ENCODE results near the gene CDH8.

The CDH8 gene

DNA sequence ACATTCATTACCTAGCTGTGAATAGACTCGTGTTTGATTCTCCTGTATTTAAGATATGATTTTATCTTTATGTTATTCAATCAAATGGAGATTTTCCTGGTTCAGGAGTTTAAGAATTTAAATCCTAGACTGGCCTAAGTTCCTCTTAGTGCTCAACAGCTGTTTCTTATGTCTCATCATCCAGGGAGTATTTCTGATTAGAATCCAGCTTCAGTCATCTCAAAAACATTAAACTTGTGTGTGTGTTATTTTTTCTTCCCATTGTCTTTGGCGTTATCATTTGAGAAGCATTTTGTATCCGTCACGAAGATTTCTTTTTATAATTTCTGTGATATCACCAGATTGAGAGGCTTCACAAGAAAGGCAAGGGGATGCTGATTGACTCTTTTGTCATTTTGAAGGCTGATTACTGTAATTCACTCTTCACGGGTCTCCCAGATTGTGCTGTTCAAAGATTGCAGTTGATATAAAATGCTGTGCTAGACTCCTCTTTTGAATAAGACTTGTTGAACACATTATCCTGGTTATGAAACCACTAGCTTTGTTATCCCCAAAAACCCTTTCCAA is 204.8 kb downstream of the CDH8 start:
- H3K27me3 ChIP-seq (ENCODE audit: insufficient read depth, low read length, poor library complexity), result no peaks in the 10 kb centered on the region
- no peaks in the 10 kb centered on the region for H3K79me2 ChIP-seq (ENCODE audit: insufficient read depth, low read length)
- DNase-seq (no peak), ATAC-seq (ENCODE audit: insufficient read depth, low read depth) (no peak)
- H3K9me3 ChIP-seq (ENCODE audit: insufficient read depth, low read length, severe bottlenecking), result no peaks in the 10 kb centered on the region
- TF ChIP-seq, protein P1, sequence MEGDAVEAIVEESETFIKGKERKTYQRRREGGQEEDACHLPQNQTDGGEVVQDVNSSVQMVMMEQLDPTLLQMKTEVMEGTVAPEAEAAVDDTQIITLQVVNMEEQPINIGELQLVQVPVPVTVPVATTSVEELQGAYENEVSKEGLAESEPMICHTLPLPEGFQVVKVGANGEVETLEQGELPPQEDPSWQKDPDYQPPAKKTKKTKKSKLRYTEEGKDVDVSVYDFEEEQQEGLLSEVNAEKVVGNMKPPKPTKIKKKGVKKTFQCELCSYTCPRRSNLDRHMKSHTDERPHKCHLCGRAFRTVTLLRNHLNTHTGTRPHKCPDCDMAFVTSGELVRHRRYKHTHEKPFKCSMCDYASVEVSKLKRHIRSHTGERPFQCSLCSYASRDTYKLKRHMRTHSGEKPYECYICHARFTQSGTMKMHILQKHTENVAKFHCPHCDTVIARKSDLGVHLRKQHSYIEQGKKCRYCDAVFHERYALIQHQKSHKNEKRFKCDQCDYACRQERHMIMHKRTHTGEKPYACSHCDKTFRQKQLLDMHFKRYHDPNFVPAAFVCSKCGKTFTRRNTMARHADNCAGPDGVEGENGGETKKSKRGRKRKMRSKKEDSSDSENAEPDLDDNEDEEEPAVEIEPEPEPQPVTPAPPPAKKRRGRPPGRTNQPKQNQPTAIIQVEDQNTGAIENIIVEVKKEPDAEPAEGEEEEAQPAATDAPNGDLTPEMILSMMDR (IDR thresholded peaks at IDR 0.05; ENCODE audit: borderline replicate concordance, extremely low read depth, low read length, poor library complexity, severe bottlenecking), result no peak
- no peak for TF ChIP-seq EZH2 (IDR thresholded peaks at IDR 0.05; ENCODE audit: borderline replicate concordance, low read depth, low read length, severe bottlenecking)
- H4K20me1 ChIP-seq (ENCODE audit: insufficient read depth, low read length), result no peaks in the 10 kb centered on the region
- H3K4me1 ChIP-seq (ENCODE audit: insufficient read depth, low read length), result no peaks in the 10 kb centered on the region
- H3K9ac ChIP-seq (ENCODE audit: low read depth, low read length), result no peak overlapping the region
- H2AFZ ChIP-seq (ENCODE audit: low read depth, low read length), result no peak overlapping the region
- no peak overlapping the region for H3K4me2 ChIP-seq (ENCODE audit: insufficient read depth, low read length)
- H3K36me3 ChIP-seq (ENCODE audit: insufficient read depth, low read length), result no peaks in the 10 kb centered on the region
- no peak overlapping the region for H3K4me3 ChIP-seq (ENCODE audit: low read depth in 1 of 2, low read length in 2 of 2)
- no peak overlapping the region for H3K27ac ChIP-seq (ENCODE audit: low read length)

DNA sequence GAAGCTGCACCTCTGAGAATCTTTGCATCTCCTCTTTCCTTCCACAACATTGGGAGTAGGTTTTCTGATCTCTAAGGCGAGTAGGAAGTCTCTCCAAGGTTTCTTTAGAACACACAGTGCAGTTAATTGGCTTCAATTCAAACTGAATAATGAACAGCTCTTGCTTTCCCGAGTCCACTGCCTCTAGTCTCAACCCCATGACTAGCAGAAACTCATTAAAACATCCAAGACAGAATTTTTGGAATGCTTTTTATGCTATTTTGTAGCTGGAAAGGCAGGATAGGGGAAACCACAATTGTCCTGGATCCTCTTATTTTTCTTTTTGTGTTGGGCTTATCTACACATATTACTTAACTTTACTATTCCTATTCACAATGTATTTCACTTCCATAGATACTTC is 206.6 kb downstream of the CDH8 start:
- no peak overlapping the region for H3K27ac ChIP-seq (ENCODE audit: low read length)
- no peak for ATAC-seq (ENCODE audit: insufficient read depth, low read depth)
- no peaks in the 10 kb centered on the region for H4K20me1 ChIP-seq (ENCODE audit: insufficient read depth, low read length)
- no peaks in the 10 kb centered on the region for H3K36me3 ChIP-seq (ENCODE audit: insufficient read depth, low read length)
- TF ChIP-seq, protein P1 (IDR thresholded peaks at IDR 0.05; ENCODE audit: borderline replicate concordance, extremely low read depth, low read length, poor library complexity, severe bottlenecking), result no peak
- no peak for TF ChIP-seq EZH2 (IDR thresholded peaks at IDR 0.05; ENCODE audit: borderline replicate concordance, low read depth, low read length, severe bottlenecking)
- no peaks in the 10 kb centered on the region for H3K4me1 ChIP-seq (ENCODE audit: insufficient read depth, low read length)
- no peak overlapping the region for H2AFZ ChIP-seq (ENCODE audit: low read depth, low read length)
- no peaks in the 10 kb centered on the region for H3K79me2 ChIP-seq (ENCODE audit: insufficient read depth, low read length)
- H3K4me2 ChIP-seq (ENCODE audit: insufficient read depth, low read length), result no peak overlapping the region
- H3K9me3 ChIP-seq (ENCODE audit: insufficient read depth, low read length, severe bottlenecking), result no peaks in the 10 kb centered on the region
- H3K4me3 ChIP-seq (ENCODE audit: low read depth in 1 of 2, low read length in 2 of 2), result no peak overlapping the region
- no peak for DNase-seq
- H3K9ac ChIP-seq (ENCODE audit: low read depth, low read length), result no peak overlapping the region
- H3K27me3 ChIP-seq (ENCODE audit: insufficient read depth, low read length, poor library complexity), result no peaks in the 10 kb centered on the region

DNA sequence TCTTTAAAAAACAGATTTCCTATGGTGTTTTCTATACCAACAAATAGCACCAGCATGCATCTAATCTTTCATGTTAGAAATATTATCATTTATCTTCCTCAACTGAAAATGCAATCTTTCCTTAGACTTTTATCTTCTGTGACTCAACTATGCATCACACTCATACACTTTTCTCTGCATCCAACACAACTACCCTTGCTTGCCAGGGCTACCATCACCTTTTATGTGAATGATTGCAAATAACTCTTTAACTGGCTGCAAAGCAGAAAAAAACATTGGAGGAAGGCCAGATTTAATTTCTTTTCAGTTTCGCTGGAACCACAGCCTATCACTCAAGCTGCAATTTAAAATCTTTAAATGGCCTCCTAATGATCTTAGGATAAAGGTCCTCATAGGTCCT is 212.9 kb downstream of the CDH8 start:
- Histone ChIP-seq H2AFZ (ENCODE audit: low read depth, low read length) (no peak overlapping the region), H3K9ac (ENCODE audit: low read depth, low read length) (no peak overlapping the region), H3K4me2 (ENCODE audit: insufficient read depth, low read length) (no peak overlapping the region), H3K9me3 (ENCODE audit: insufficient read depth, low read length, severe bottlenecking) (no peaks in the 10 kb centered on the region), H3K79me2 (ENCODE audit: insufficient read depth, low read length) (no peaks in the 10 kb centered on the region), H3K36me3 (ENCODE audit: insufficient read depth, low read length) (no peaks in the 10 kb centered on the region), H3K27ac (ENCODE audit: low read length) (no peak overlapping the region), H4K20me1 (ENCODE audit: insufficient read depth, low read length) (no peaks in the 10 kb centered on the region), H3K4me1 (ENCODE audit: insufficient read depth, low read length) (no peaks in the 10 kb centered on the region), H3K4me3 (ENCODE audit: low read depth in 1 of 2, low read length in 2 of 2) (no peak overlapping the region), H3K27me3 (ENCODE audit: insufficient read depth, low read length, poor library complexity) (no peaks in the 10 kb centered on the region)
- DNase-seq, result no peak
- TF ChIP-seq EZH2 (IDR thresholded peaks at IDR 0.05; ENCODE audit: borderline replicate concordance, low read depth, low read length, severe bottlenecking), result no peak
- TF ChIP-seq, protein P1 (IDR thresholded peaks at IDR 0.05; ENCODE audit: borderline replicate concordance, extremely low read depth, low read length, poor library complexity, severe bottlenecking), result no peak
- ATAC-seq (ENCODE audit: insufficient read depth, low read depth), result no peak

DNA sequence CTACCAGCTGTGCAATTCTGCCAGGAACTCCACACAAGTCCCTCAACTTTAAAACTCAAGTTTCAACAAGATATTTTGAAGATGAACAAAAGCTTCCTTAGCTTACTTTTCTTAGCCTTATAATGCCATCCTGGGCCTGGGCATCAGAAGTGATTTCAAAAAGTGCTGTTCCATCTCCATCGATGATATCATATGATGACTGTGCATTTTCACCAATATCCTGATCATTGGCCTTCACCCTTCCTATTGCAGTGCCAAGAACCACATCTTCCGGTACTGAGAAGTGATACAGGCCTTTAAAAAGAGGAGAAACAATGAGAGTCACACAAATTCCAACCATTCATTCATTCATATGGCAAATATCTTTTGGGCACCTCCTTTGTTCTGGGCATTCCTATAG is 215.4 kb downstream of the CDH8 start:
- Histone ChIP-seq H3K79me2 (ENCODE audit: insufficient read depth, low read length) (no peaks in the 10 kb centered on the region), H3K9ac (ENCODE audit: low read depth, low read length) (no peak overlapping the region), H3K4me2 (ENCODE audit: insufficient read depth, low read length) (no peak overlapping the region), H3K27ac (ENCODE audit: low read length) (no peak overlapping the region), H3K4me1 (ENCODE audit: insufficient read depth, low read length) (no peaks in the 10 kb centered on the region), H3K36me3 (ENCODE audit: insufficient read depth, low read length) (no peaks in the 10 kb centered on the region), H3K9me3 (ENCODE audit: insufficient read depth, low read length, severe bottlenecking) (no peaks in the 10 kb centered on the region), H3K27me3 (ENCODE audit: insufficient read depth, low read length, poor library complexity) (no peaks in the 10 kb centered on the region), H2AFZ (ENCODE audit: low read depth, low read length) (no peak overlapping the region), H3K4me3 (ENCODE audit: low read depth in 1 of 2, low read length in 2 of 2) (no peak overlapping the region), H4K20me1 (ENCODE audit: insufficient read depth, low read length) (no peaks in the 10 kb centered on the region)
- DNase-seq (no peak), ATAC-seq (ENCODE audit: insufficient read depth, low read depth) (no peak)
- TF ChIP-seq, protein P1 (IDR thresholded peaks at IDR 0.05; ENCODE audit: borderline replicate concordance, extremely low read depth, low read length, poor library complexity, severe bottlenecking), result no peak

Measured in DND-41 (cell line).